ENCODE data around the gene WDR45. TPM values are rescaled to one million over a fixed set of nuclear protein-coding genes. Genes with fewer than 3 reads are reported as not detected.

WDR45 gene
- total and polyA plus RNA-seq, 2 experiments from 2014 or later = 28.8 to 36.2 TPM

- peaks cover 14% of the 10 kb centered on the region for H3K4me1 Mint-ChIP-seq
- H3K36me3 ChIP-seq (ENCODE audit: insufficient read depth) = no peaks in the 10 kb centered on the region
- no peak overlapping the region for H3K4me3 ChIP-seq
- no peak overlapping the region; the same call in 2 of the 3 replicates for H3K4me3 Mint-ChIP-seq
- no peak overlapping the region for H3K27ac ChIP-seq (ENCODE audit: low read depth)
- no peak overlapping the region for H3K27ac Mint-ChIP-seq
- TF ChIP-seq, protein P1, sequence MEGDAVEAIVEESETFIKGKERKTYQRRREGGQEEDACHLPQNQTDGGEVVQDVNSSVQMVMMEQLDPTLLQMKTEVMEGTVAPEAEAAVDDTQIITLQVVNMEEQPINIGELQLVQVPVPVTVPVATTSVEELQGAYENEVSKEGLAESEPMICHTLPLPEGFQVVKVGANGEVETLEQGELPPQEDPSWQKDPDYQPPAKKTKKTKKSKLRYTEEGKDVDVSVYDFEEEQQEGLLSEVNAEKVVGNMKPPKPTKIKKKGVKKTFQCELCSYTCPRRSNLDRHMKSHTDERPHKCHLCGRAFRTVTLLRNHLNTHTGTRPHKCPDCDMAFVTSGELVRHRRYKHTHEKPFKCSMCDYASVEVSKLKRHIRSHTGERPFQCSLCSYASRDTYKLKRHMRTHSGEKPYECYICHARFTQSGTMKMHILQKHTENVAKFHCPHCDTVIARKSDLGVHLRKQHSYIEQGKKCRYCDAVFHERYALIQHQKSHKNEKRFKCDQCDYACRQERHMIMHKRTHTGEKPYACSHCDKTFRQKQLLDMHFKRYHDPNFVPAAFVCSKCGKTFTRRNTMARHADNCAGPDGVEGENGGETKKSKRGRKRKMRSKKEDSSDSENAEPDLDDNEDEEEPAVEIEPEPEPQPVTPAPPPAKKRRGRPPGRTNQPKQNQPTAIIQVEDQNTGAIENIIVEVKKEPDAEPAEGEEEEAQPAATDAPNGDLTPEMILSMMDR (conservative IDR thresholded peaks at IDR 0.05; ENCODE audit: low read depth in 2 of 2) = no peak
- TF ChIP-seq JUNB (IDR thresholded peaks at IDR 0.05; ENCODE audit: unreplicated experiment) = no peak
- no peak for TF ChIP-seq ZNF114 (CRISPR knock-in tag; IDR thresholded peaks at IDR 0.05)
- no peak for TF ChIP-seq EZH2phosphoT487 (IDR thresholded peaks at IDR 0.05; ENCODE audit: unreplicated experiment)
- TF ChIP-seq STAT1 (IDR thresholded peaks at IDR 0.05; ENCODE audit: unreplicated experiment) = no peak
- TF ChIP-seq, protein P2, sequence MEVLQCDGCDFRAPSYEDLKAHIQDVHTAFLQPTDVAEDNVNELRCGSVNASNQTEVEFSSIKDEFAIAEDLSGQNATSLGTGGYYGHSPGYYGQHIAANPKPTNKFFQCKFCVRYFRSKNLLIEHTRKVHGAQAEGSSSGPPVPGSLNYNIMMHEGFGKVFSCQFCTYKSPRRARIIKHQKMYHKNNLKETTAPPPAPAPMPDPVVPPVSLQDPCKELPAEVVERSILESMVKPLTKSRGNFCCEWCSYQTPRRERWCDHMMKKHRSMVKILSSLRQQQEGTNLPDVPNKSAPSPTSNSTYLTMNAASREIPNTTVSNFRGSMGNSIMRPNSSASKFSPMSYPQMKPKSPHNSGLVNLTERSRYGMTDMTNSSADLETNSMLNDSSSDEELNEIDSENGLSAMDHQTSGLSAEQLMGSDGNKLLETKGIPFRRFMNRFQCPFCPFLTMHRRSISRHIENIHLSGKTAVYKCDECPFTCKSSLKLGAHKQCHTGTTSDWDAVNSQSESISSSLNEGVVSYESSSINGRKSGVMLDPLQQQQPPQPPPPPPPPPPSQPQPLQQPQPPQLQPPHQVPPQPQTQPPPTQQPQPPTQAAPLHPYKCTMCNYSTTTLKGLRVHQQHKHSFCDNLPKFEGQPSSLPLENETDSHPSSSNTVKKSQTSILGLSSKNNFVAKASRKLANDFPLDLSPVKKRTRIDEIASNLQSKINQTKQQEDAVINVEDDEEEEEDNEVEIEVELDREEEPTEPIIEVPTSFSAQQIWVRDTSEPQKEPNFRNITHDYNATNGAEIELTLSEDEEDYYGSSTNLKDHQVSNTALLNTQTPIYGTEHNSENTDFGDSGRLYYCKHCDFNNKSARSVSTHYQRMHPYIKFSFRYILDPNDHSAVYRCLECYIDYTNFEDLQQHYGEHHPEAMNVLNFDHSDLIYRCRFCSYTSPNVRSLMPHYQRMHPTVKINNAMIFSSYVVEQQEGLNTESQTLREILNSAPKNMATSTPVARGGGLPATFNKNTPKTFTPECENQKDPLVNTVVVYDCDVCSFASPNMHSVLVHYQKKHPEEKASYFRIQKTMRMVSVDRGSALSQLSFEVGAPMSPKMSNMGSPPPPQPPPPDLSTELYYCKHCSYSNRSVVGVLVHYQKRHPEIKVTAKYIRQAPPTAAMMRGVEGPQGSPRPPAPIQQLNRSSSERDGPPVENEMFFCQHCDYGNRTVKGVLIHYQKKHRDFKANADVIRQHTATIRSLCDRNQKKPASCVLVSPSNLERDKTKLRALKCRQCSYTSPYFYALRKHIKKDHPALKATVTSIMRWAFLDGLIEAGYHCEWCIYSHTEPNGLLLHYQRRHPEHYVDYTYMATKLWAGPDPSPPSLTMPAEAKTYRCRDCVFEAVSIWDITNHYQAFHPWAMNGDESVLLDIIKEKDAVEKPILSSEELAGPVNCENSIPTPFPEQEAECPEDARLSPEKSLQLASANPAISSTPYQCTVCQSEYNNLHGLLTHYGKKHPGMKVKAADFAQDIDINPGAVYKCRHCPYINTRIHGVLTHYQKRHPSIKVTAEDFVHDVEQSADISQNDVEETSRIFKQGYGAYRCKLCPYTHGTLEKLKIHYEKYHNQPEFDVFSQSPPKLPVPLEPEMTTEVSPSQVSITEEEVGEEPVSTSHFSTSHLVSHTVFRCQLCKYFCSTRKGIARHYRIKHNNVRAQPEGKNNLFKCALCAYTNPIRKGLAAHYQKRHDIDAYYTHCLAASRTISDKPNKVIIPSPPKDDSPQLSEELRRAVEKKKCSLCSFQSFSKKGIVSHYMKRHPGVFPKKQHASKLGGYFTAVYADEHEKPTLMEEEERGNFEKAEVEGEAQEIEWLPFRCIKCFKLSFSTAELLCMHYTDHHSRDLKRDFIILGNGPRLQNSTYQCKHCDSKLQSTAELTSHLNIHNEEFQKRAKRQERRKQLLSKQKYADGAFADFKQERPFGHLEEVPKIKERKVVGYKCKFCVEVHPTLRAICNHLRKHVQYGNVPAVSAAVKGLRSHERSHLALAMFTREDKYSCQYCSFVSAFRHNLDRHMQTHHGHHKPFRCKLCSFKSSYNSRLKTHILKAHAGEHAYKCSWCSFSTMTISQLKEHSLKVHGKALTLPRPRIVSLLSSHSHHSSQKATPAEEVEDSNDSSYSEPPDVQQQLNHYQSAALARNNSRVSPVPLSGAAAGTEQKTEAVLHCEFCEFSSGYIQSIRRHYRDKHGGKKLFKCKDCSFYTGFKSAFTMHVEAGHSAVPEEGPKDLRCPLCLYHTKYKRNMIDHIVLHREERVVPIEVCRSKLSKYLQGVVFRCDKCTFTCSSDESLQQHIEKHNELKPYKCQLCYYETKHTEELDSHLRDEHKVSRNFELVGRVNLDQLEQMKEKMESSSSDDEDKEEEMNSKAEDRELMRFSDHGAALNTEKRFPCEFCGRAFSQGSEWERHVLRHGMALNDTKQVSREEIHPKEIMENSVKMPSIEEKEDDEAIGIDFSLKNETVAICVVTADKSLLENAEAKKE (CRISPR knock-in tag; IDR thresholded peaks at IDR 0.05) = no peak
- TF ChIP-seq, protein P3, sequence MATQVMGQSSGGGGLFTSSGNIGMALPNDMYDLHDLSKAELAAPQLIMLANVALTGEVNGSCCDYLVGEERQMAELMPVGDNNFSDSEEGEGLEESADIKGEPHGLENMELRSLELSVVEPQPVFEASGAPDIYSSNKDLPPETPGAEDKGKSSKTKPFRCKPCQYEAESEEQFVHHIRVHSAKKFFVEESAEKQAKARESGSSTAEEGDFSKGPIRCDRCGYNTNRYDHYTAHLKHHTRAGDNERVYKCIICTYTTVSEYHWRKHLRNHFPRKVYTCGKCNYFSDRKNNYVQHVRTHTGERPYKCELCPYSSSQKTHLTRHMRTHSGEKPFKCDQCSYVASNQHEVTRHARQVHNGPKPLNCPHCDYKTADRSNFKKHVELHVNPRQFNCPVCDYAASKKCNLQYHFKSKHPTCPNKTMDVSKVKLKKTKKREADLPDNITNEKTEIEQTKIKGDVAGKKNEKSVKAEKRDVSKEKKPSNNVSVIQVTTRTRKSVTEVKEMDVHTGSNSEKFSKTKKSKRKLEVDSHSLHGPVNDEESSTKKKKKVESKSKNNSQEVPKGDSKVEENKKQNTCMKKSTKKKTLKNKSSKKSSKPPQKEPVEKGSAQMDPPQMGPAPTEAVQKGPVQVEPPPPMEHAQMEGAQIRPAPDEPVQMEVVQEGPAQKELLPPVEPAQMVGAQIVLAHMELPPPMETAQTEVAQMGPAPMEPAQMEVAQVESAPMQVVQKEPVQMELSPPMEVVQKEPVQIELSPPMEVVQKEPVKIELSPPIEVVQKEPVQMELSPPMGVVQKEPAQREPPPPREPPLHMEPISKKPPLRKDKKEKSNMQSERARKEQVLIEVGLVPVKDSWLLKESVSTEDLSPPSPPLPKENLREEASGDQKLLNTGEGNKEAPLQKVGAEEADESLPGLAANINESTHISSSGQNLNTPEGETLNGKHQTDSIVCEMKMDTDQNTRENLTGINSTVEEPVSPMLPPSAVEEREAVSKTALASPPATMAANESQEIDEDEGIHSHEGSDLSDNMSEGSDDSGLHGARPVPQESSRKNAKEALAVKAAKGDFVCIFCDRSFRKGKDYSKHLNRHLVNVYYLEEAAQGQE (IDR thresholded peaks at IDR 0.05; ENCODE audit: unreplicated experiment) = no peak
- no peak for TF ChIP-seq ZNF331 (CRISPR knock-in tag; IDR thresholded peaks at IDR 0.05; ENCODE audit: low read depth)
- TF ChIP-seq, protein P4, sequence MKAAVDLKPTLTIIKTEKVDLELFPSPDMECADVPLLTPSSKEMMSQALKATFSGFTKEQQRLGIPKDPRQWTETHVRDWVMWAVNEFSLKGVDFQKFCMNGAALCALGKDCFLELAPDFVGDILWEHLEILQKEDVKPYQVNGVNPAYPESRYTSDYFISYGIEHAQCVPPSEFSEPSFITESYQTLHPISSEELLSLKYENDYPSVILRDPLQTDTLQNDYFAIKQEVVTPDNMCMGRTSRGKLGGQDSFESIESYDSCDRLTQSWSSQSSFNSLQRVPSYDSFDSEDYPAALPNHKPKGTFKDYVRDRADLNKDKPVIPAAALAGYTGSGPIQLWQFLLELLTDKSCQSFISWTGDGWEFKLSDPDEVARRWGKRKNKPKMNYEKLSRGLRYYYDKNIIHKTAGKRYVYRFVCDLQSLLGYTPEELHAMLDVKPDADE (IDR thresholded peaks at IDR 0.05) = no peak
- TF ChIP-seq POLR2AphosphoS5 (IDR thresholded peaks at IDR 0.05; ENCODE audit: low read depth) = no peak
- TF ChIP-seq CREB1 (CRISPR knock-in tag; IDR thresholded peaks at IDR 0.05; ENCODE audit: low read depth) = no peak
- no peak for TF ChIP-seq NANOG (IDR thresholded peaks at IDR 0.05; ENCODE audit: borderline replicate concordance)
- TF ChIP-seq EZH2 (IDR thresholded peaks at IDR 0.05; ENCODE audit: low read depth, unreplicated experiment) = no peak
- H3K27me3 ChIP-seq (ENCODE audit: insufficient read depth) = no peaks in the 10 kb centered on the region
- no peaks in the 10 kb centered on the region for H4K20me1 ChIP-seq (replicated peaks; ENCODE audit: insufficient read depth)
- no peaks in the 10 kb centered on the region; the same call in 1 of the 3 replicates for H3K9me3 Mint-ChIP-seq
- no peaks in the 10 kb centered on the region for H3K9me2 ChIP-seq (ENCODE audit: insufficient read depth)
- no peaks in the 10 kb centered on the region for H3K36me3 Mint-ChIP-seq (ENCODE audit: low read depth)
- ATAC-seq (no peak), DNase-seq (ENCODE audit: low spot score) (no peak)
- no peaks in the 10 kb centered on the region for H3F3A ChIP-seq (replicated peaks; ENCODE audit: low read depth)
- H3K79me2 ChIP-seq (replicated peaks; ENCODE audit: insufficient read depth) = peaks cover 4% of the 10 kb centered on the region; the same call in 1 of the 2 replicates
- peaks cover 12% of the 10 kb centered on the region for H3K27me3 Mint-ChIP-seq (ENCODE audit: insufficient read depth, low read depth, poor library complexity)
- no peaks in the 10 kb centered on the region for H3K4me1 ChIP-seq (ENCODE audit: insufficient read depth)
- H2AFZ ChIP-seq = no peak overlapping the region
- H3K4me2 ChIP-seq = no peak overlapping the region
These were observed 8.7 kb downstream of the WDR45 start for GRCh38 chrX:49070988-49071387.
